Body of pancreas (tissue), 4 donors: ENCODE measurements around the gene CLDN2. TPM values are rescaled to one million over a fixed set of nuclear protein-coding genes. Genes with fewer than 3 reads are reported as not detected.

Source experiments
- ATAC-seq: fragments of 150-250 bp; one replicate; pipeline ENCODE4 v1.9.1; 2016
- DNase-seq, 4 donors: peaks; one replicate each; pipeline ENCODE4 v3.0.0-alpha.2; 2019
- H3K27ac ChIP-seq, 4 donors: fragments of 200-600 bp; sonication (generic); 1 replicate in 3 of 4; 2 replicates in 1 of 4; pipeline versions ENCODE4 v1.5.1 to v1.6.1; 2016 to 2019; ENCODE audit warnings: mild to moderate bottlenecking in 1 of 4, mixed read lengths in 1 of 4, moderate library complexity in 1 of 4
- H3K27me3 ChIP-seq, 2 donors: fragments of 200-600 bp; sonication (generic); one replicate each; pipeline ENCODE4 v1.6.0; 2016; ENCODE audit warnings: mild to moderate bottlenecking in 1 of 2
- H3K36me3 ChIP-seq, 2 donors: fragments of 200-600 bp; sonication (generic); replicated peaks in 1 of 2; 2 replicates each; pipeline ENCODE4 v1.5.1; 2016; ENCODE audit warnings: low read depth in 2 of 2; ENCODE audit not compliant: insufficient read depth in 1 of 2
- H3K4me1 ChIP-seq: fragments of 200-600 bp; sonication (generic); one replicate; pipeline ENCODE4 v1.6.0; 2016
- H3K4me3 ChIP-seq, 2 donors: fragments of 200-600 bp; sonication (generic); 1 replicate in 1 of 2; 2 replicates in 1 of 2; pipeline ENCODE4 v1.5.1; 2016 to 2019
- H3K9me3 ChIP-seq, 3 donors: fragments of 200-600 bp; sonication (generic); 1 replicate in 2 of 3; 2 replicates in 1 of 3; pipeline ENCODE4 v1.5.1; 2016
- POLR2A ChIP-seq, 3 donors: fragments of 450-650 bp; IDR thresholded peaks; one replicate each; pipeline ENCODE4 v1.6.1; 2016; ENCODE audit warnings: antibody characterized with exemption in 3 of 3, mild to moderate bottlenecking in 2 of 3
- WGBS, 2 donors: methylation state at CpG; one replicate each; pipeline ENCODE4 v1.1.5; 2017; 5-methylcytosine and 5-hydroxymethylcytosine counted together
- intact Hi-C: fragments of 100-400 bp; cut with DNase I; formaldehyde crosslinking; loops from one replicate; pipeline ENCODE4 v1.15.1; 2023
- total RNA-seq, 2 donors: library from RNA; depleted of rRNA; stranded (reverse); fragments of >200 nt; gene quantifications; one replicate each; pipeline ENCODE4 v1.1.0, GENCODE V29; 2016
- TF ChIP-seq, protein P1 (sequence below), 7 experiments: fragments of 450-650 bp in 4 of 7; fragments of 200-600 bp in 3 of 7; sonication (generic) in 3 of 7; IDR thresholded peaks; one replicate each; pipeline ENCODE4 v1.5.1; 2016 to 2019; ENCODE audit warnings: antibody characterized with exemption in 7 of 7

Gene CLDN2
- total RNA-seq, 2 donors from 2014 or later: 0.33 to 6.0 TPM

DNA sequence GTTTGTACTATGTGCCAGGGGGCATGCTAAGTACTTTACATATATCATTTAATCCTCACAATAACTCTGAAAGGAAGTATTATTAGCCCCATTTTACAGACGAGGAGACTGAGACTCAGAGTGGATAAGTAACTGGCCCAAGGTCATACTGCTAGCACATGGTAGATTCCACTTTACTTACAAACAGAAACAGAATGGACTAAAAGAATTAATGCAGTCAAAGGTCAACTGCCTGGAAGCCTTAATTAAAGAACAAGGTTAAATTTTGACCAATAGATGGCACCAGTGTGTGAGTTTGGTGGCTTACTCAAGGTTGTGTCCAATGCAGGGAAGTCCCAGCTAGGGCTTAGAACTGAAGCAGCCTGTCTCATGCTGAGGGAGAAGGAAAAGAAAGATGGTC is 21.7 kb upstream of the CLDN2 start:
- no peak overlapping the region for H3K27ac ChIP-seq
- WGBS, 2 donors: 7 to 14% methylated on average over 1 of the region's 1 CpG
- H3K9me3 ChIP-seq: no peaks in the 10 kb centered on the region
- H3K4me1 ChIP-seq: peaks cover 34% of the 10 kb centered on the region
- TF ChIP-seq, protein P1, sequence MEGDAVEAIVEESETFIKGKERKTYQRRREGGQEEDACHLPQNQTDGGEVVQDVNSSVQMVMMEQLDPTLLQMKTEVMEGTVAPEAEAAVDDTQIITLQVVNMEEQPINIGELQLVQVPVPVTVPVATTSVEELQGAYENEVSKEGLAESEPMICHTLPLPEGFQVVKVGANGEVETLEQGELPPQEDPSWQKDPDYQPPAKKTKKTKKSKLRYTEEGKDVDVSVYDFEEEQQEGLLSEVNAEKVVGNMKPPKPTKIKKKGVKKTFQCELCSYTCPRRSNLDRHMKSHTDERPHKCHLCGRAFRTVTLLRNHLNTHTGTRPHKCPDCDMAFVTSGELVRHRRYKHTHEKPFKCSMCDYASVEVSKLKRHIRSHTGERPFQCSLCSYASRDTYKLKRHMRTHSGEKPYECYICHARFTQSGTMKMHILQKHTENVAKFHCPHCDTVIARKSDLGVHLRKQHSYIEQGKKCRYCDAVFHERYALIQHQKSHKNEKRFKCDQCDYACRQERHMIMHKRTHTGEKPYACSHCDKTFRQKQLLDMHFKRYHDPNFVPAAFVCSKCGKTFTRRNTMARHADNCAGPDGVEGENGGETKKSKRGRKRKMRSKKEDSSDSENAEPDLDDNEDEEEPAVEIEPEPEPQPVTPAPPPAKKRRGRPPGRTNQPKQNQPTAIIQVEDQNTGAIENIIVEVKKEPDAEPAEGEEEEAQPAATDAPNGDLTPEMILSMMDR (IDR thresholded peaks at IDR 0.05): peak in 4 of 7 experiments; percentile 49 to 64 (median 56)
- no peak for TF ChIP-seq POLR2A (IDR thresholded peaks at IDR 0.05)
- ATAC-seq: peak; percentile 70
- no peaks in the 10 kb centered on the region for H3K36me3 ChIP-seq
- peak in 3 of 4 donors; percentile 37 to 46 (median 37) for DNase-seq
- H3K4me3 ChIP-seq: no peak overlapping the region
- intact Hi-C loops: loop anchor here (5.0 kb wide), 1 partner anchor 54 kb away; no protein-coding TSS in a partner anchor
- H3K27me3 ChIP-seq: no peaks in the 10 kb centered on the region

DNA sequence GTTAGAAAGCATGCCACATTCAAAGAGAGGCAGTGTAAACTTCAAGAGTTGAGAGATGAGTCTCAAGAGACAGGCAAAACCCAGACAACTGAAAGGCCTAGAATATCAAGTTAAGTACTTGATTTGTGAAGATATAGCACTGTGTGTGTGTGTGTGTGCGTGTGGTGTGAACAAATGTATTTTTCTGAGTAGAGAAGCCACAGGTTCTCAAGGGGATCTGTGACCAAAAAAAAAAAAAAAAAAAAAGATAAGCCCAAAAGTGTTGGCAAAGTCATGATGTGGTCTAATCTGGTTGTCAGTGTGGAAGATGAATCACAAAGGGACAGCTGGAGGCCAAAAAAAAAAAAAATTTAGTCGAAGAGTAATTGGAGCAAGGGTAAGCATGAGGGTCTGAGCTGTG is 20.9 kb upstream of the CLDN2 start:
- DNase-seq: no peak
- no peaks in the 10 kb centered on the region for H3K9me3 ChIP-seq
- no peaks in the 10 kb centered on the region for H3K27me3 ChIP-seq
- H3K4me3 ChIP-seq: no peak overlapping the region
- intact Hi-C loops: loop anchor here (5.0 kb wide), 1 partner anchor 53 kb away; no protein-coding TSS in a partner anchor
- H3K4me1 ChIP-seq: peaks cover 34% of the 10 kb centered on the region
- ATAC-seq: no peak
- TF ChIP-seq, protein P1 (IDR thresholded peaks at IDR 0.05): no peak
- TF ChIP-seq POLR2A (IDR thresholded peaks at IDR 0.05): no peak
- H3K27ac ChIP-seq: no peak overlapping the region
- no peaks in the 10 kb centered on the region for H3K36me3 ChIP-seq
- 41 to 50% methylated on average over 2 of the region's 2 CpGs for whole genome bisulfite sequencing, 2 donors

DNA sequence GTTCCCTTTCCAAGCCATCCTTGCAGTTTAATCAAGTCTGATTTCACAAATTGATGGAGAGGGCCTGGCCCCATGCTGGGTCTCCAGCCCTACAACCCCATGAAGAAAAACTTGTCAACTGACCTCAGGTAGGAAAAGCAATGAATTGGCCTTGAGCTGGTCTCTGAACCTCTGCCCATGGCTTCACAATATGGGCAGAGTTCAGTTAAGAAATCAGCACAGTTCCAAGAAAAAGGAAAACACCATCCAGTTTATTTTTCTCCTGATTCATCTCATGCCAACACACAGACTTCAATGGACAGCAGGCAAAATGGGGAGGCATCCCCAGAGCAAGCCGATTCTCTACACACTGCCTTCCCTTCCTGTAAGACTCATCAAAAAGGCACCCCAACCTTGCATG is 20.4 kb upstream of the CLDN2 start:
- Histone ChIP-seq H3K4me1 (peaks cover 34% of the 10 kb centered on the region), H3K36me3 (no peaks in the 10 kb centered on the region), H3K4me3 (no peak overlapping the region), H3K27me3 (no peaks in the 10 kb centered on the region), H3K27ac (no peak overlapping the region), H3K9me3 (no peaks in the 10 kb centered on the region)
- DNase-seq (no peak), ATAC-seq (no peak)
- TF ChIP-seq POLR2A (IDR thresholded peaks at IDR 0.05): no peak
- TF ChIP-seq, protein P1 (IDR thresholded peaks at IDR 0.05): no peak
- 71 to 75% methylated on average over 1 of the region's 1 CpG for WGBS, 2 donors
- intact Hi-C loops: loop anchor here (5.0 kb wide), 1 partner anchor 52 kb away; no protein-coding TSS in a partner anchor

DNA sequence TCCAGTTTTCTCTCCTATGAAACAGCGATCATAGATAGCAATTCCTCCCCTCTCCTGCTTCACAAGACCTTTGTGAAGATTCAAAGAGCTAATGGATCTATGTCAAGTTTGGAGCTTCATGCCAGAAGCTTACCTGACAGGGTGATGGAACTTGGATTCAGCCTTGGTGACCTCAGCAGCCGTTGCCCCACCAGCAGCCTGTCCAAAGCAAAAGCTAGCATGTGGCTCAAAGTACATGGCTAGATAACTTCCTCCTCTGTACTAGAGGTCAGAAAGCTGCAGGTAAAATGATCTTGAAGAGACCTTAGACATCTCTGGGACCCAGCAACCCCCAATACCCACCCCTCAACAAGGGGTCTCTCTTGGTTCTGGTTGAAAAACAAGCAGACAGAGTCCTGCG is 18.9 kb upstream of the CLDN2 start:
- intact Hi-C loops: no loop called here
- H3K4me3 ChIP-seq: no peak overlapping the region
- no peak overlapping the region for H3K27ac ChIP-seq
- H3K4me1 ChIP-seq: peaks cover 34% of the 10 kb centered on the region
- TF ChIP-seq POLR2A (IDR thresholded peaks at IDR 0.05): no peak
- TF ChIP-seq, protein P1 (IDR thresholded peaks at IDR 0.05): no peak
- H3K36me3 ChIP-seq: no peaks in the 10 kb centered on the region
- no peak for ATAC-seq
- H3K9me3 ChIP-seq: no peaks in the 10 kb centered on the region
- 57% methylated on average over 3 of the region's 3 CpGs; no CpG with 5 or more reads in 1 of the 2 donors for WGBS, 2 donors
- H3K27me3 ChIP-seq: no peaks in the 10 kb centered on the region
- no peak for DNase-seq

DNA sequence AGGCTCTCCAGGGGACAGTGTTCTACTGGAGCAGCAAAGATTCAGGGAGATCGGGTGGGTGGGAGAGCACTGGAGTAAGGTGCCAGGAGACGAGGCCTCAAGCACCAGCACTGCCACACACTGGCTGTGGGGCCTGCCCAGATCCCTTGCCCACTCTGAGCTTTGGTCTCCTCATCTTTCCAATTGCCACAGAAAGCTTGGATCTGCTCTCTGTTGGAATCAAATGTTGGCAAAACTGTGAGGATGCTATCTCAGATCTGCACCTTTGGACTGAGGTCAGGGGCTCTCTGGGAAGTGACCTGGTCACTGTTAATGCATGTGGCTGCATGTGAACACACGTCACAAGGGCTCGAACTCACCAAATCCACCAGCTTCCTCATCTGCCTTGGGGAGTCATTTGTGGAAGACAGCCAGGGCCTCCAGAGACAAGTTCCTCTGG is 18.4 kb upstream of the CLDN2 start:
- 87% methylated on average over 2 of the region's 4 CpGs; no CpG with 5 or more reads in 1 of the 2 donors for WGBS, 2 donors
- no peaks in the 10 kb centered on the region for H3K27me3 ChIP-seq
- TF ChIP-seq, protein P1 (IDR thresholded peaks at IDR 0.05): no peak
- TF ChIP-seq POLR2A (IDR thresholded peaks at IDR 0.05): no peak
- H3K36me3 ChIP-seq: no peaks in the 10 kb centered on the region
- H3K9me3 ChIP-seq: no peaks in the 10 kb centered on the region
- DNase-seq (no peak), ATAC-seq (no peak)
- intact Hi-C loops: no loop called here
- peaks cover 34% of the 10 kb centered on the region for H3K4me1 ChIP-seq
- no peak overlapping the region for H3K4me3 ChIP-seq
- no peak overlapping the region for H3K27ac ChIP-seq
